ENCODE measurements around the gene MAPK8IP2. TPM values are rescaled to one million over a fixed set of nuclear protein-coding genes. Genes with fewer than 3 reads are reported as not detected.
A peak's percentile ranks its signal among the peaks of the same experiment; 100 is the strongest.

MAPK8IP2 gene
- total RNA-seq, 6 experiments from 2014 or later: 0.15 to 1.7 (median 0.45) TPM

DNA sequence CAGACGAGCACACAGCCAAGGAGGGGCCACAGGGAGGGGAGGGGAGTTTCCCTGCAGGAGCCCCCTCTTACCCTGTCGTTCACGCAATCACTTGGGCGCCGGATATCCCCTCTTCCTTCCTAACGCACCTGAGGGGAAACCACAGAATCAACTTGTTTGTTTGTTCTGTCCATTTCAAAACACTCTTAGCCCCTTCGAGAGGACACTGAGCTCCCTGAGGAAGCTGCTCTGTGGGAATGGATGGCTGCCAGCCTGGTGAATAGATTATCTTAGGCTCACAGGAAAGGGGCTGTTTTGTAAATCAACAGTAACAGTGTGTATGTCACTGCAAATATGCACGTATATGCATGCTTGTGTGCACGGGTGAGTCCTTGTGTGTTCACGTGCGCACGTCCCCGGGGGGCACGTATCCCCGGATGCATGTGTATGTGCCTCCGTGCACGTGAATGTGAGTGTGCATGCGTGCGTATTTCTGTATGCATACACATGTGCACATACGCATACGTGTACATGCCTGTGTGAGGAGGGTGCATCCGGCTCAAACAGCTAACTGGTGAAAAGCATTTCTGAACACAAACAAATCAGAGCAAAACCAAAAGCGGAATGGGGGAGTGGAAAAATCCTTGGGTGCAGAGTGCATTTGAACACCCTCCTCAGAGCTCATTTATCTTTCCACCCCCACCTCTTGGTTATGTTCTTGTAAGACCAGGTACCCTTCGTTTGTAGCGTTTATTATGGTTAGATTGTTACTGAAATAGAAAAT lies 20.2 kb downstream of the MAPK8IP2 start:
- H3K27ac ChIP-seq: no peak overlapping the region

DNA sequence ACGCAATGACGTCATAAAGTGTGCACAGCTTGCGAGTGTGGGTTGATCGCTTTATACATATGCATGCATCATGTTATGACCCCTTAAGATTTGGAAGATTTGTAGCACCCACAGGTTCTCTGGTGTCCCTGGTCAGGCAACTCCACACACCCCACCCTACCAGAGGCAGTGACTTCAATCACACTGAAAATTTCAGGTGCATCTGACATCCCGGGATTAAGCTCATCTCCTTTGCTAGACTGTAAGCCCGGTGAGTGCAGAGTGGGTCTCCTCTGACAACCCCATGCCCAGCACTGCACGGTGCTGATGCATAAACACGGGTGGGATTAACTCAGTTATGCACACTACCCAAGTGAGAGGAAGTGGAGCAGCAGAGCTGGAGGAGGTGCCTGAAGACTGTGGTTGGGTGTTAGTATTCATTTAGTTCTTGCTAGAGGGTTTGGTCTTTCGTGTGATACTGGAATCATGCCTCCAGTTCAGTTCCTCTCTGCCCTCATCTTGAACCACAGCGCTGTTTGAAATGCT lies 20.8 kb downstream of the MAPK8IP2 start:
- intact Hi-C loops (cut with DNase I): no loop called here
- TF ChIP-seq, protein P1, sequence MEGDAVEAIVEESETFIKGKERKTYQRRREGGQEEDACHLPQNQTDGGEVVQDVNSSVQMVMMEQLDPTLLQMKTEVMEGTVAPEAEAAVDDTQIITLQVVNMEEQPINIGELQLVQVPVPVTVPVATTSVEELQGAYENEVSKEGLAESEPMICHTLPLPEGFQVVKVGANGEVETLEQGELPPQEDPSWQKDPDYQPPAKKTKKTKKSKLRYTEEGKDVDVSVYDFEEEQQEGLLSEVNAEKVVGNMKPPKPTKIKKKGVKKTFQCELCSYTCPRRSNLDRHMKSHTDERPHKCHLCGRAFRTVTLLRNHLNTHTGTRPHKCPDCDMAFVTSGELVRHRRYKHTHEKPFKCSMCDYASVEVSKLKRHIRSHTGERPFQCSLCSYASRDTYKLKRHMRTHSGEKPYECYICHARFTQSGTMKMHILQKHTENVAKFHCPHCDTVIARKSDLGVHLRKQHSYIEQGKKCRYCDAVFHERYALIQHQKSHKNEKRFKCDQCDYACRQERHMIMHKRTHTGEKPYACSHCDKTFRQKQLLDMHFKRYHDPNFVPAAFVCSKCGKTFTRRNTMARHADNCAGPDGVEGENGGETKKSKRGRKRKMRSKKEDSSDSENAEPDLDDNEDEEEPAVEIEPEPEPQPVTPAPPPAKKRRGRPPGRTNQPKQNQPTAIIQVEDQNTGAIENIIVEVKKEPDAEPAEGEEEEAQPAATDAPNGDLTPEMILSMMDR (IDR thresholded peaks at IDR 0.05): no peak
- TF ChIP-seq POLR2A (IDR thresholded peaks at IDR 0.05): no peak
- no peaks in the 10 kb centered on the region for H3K36me3 ChIP-seq
- 29% methylated on average over 10 of the region's 10 CpGs for WGBS (ENCODE audit: insufficient coverage, low coverage, low lambda C conversion rate, missing lambda C conversion rate)
- H3K4me3 ChIP-seq: peak overlapping the region in 1 of 3 donors; percentile 2
- H3K27me3 ChIP-seq: no peaks in the 10 kb centered on the region
- H3K27ac ChIP-seq: peak overlapping the region in 2 of 3 donors; percentile 51 to 68
- peaks cover 0 to 22% (median 6%) of the 10 kb centered on the region in 4 donors for H3K4me1 ChIP-seq
- DNase-seq: no peak
- peak in 1 of 4 donors; percentile 3 for ATAC-seq
- H3K9me3 ChIP-seq: no peaks in the 10 kb centered on the region

More for the DNA sequence above, 20.2 kb downstream of the MAPK8IP2 start:
- H3K36me3 ChIP-seq: no peaks in the 10 kb centered on the region
- peaks cover 0 to 22% (median 6%) of the 10 kb centered on the region in 4 donors for H3K4me1 ChIP-seq
- TF ChIP-seq, protein P1 (IDR thresholded peaks at IDR 0.05): peak in 1 of 4 donors; percentile 2
- TF ChIP-seq POLR2A (IDR thresholded peaks at IDR 0.05): no peak
- intact Hi-C loops (cut with DNase I): no loop called here
- H3K4me3 ChIP-seq: peak overlapping the region in 1 of 3 donors; percentile 45
- ATAC-seq: peak; percentile 5 to 71 (median 66)
- no peaks in the 10 kb centered on the region for H3K27me3 ChIP-seq
- WGBS (ENCODE audit: insufficient coverage, low coverage, low lambda C conversion rate, missing lambda C conversion rate): 5% methylated on average over 24 of the region's 25 CpGs
- no peaks in the 10 kb centered on the region for H3K9me3 ChIP-seq
- peak in 2 of 3 donors; percentile 81 to 82 for DNase-seq

DNA sequence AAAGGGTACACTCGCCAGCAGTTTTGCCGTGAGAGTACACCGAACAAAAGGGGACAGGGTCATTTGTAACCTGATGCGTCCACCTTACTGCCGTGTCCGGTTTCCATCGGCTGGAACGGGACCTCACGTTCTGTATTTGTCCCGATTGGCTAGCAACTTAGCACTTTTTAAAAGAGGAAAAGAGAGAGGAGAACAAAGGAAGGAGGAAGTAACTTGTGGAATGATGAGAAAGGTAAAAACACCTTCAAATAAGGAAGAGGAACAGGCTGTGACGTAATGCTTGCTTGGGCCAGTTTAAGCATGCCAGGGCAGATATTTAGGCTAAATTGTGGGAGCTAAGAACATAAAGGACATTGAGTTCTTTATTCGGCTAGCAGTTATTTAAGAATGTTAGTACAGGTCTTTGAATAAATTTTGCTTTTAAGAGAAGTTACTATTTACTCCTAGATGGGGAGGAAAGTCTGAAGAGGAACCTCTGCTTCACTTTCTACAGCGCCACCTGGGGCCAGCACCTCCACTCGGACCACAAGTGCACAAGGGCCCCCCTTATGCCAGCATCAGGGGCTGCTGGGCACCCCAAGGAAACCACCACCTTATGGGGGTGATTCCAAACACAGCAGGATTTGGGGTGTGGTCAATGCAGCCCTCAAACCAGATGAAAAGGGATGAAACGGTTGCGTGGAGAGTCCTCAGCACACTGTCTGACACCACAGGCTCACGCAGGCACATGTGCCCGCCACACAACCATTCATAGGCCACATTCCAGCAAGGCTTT lies 21.5 kb downstream of the MAPK8IP2 start:
- H3K27me3 ChIP-seq: no peaks in the 10 kb centered on the region
- peak overlapping the region; percentile 51 to 76 (median 68) for H3K27ac ChIP-seq
- DNase-seq (no peak), ATAC-seq (peak; percentile 1 to 12 (median 8))
- WGBS (ENCODE audit: insufficient coverage, low coverage, low lambda C conversion rate, missing lambda C conversion rate): 6% methylated on average over 12 of the region's 18 CpGs
- intact Hi-C loops (cut with DNase I): no loop called here
- no peaks in the 10 kb centered on the region for H3K36me3 ChIP-seq
- no peaks in the 10 kb centered on the region for H3K9me3 ChIP-seq
- peaks cover 0 to 25% (median 6%) of the 10 kb centered on the region in 4 donors for H3K4me1 ChIP-seq
- H3K4me3 ChIP-seq: peak overlapping the region; percentile 2 to 14 (median 3)
- TF ChIP-seq, protein P1 (IDR thresholded peaks at IDR 0.05): peak in 2 of 4 donors; percentile 26 to 28
- no peak for TF ChIP-seq POLR2A (IDR thresholded peaks at IDR 0.05)

DNA sequence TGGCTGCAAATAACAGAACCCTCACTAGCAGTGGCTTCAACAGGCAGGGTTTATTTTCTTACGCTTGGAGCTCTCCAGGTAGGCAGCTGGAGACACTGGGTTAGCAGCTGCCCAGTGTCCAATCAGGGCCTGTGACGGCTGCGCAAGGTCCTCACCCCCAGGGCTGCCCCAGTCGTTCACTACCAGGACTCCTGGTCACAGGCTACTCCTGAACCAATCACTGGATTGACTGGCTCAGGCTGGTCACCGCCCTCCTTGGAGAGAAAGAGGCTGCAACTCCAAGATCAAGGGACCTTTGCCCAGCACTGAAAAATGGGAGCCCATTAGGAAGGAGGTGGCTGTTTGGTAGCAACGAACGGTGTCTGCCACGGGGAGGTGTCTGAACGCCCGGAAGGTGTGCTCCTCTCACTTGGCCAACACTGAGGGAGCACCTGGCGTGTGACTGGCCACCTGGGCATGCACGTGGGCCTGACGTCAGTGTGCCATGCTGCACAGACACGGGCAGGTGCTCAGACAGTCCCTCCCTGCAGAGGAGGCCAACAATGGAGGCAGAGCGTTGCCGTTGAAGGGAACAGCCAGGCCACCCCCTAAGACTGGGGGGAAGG lies 22.2 kb downstream of the MAPK8IP2 start:
- intact Hi-C loops (cut with DNase I): no loop called here
- peak overlapping the region; percentile 51 to 76 (median 68) for H3K27ac ChIP-seq
- H3K9me3 ChIP-seq: no peaks in the 10 kb centered on the region
- ATAC-seq (peak; percentile 64 to 86 (median 83)), DNase-seq (peak; percentile 78 to 91 (median 90))
- TF ChIP-seq, protein P1 (IDR thresholded peaks at IDR 0.05): peak in 1 of 4 donors; percentile 11
- TF ChIP-seq POLR2A (IDR thresholded peaks at IDR 0.05): peak; percentile 24
- 40% methylated on average over 1 of the region's 16 CpGs for WGBS (ENCODE audit: insufficient coverage, low coverage, low lambda C conversion rate, missing lambda C conversion rate)
- H3K27me3 ChIP-seq: no peaks in the 10 kb centered on the region
- peaks cover 0 to 28% (median 6%) of the 10 kb centered on the region in 4 donors for H3K4me1 ChIP-seq
- H3K36me3 ChIP-seq: no peaks in the 10 kb centered on the region
- peak overlapping the region in 1 of 3 donors; percentile 14 for H3K4me3 ChIP-seq

Measured in right lobe of liver (tissue), 6 donors.